Endometrium (tissue), 2 donors: Measurements from ENCODE around the gene SYNDIG1L.

Experiments used
- FAIRE-seq: peaks from 2 replicates; lab custom pipeline; 2012; peaks lifted over from hg19 to GRCh38; lab: Jason Lieb, UNC
- donor health status: control.
- donor health status: control.

The SYNDIG1L gene

DNA sequence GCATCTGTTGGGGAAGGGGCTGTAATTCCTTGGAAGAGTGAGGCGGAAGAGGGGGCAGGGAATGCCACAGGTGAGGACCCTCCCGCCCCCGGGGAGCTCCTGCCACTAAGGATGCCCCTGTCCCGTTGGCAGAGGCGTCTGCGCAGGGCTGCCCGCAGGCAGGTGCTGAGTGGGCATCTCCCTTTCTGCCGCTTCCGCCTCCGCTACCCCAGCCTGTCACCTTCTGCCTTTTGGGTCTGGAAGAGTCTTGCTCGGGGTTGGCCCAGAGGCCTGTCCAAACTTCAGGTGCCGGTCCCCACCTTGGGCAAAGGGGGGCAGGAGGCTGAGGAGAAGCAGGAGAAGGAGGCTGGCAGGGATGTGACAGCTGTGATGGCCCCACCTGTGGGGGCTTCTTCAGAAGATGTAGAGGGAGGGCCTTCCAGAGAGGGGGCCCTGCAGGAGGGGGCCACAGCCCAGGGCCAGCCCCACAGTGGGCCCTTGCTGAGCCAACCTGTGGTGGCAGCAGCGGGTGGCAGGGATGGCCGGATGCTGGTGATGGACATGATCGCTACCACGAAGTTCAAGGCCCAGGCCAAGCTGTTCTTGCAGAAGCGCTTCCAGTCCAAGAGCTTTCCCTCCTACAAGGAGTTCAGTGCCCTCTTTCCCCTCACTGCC is 67.7 kb downstream of the SYNDIG1L start:
- FAIRE-seq, result no peak

- no peak for FAIRE-seq
These were observed 68.4 kb downstream of the SYNDIG1L start for GRCh38 chr14:74357585-74357984.

DNA sequence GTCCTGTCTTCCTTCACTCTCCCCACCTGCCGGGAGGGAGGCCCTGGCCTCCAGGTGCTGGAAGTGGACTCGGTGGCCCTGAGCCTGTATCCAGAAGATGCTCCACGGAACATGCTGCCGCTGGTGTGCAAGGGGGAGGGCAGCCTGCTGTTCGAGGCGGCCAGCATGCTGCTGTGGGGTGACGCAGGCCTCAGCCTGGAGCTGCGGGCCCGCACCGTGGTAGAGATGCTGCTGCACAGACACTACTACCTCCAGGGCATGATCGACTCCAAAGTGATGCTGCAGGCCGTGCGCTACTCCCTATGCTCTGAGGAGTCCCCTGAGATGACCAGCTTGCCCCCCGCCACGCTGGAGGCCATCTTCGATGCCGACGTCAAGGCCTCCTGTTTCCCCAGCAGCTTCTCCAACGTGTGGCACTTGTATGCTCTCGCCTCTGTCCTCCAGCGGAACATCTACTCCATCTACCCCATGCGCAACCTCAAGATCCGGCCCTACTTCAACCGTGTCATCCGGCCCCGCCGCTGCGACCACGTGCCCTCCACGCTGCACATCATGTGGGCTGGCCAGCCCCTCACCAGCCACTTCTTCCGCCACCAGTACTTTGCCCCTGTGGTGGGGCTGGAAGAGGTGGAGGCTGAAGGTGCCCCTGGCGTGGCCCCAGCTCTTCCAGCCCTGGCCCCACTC is 69.0 kb downstream of the SYNDIG1L start:
- no peak for FAIRE-seq
